Omental fat pad (tissue), 4 donors: ENCODE results near the gene MAVS. TPM values are rescaled to one million over a fixed set of nuclear protein-coding genes. Genes with fewer than 3 reads are reported as not detected.

ENCODE experiments used
- ATAC-seq: fragments of 150-250 bp; one replicate; pipeline ENCODE4 v1.9.1; 2016; ENCODE audit warnings: mild to moderate bottlenecking, moderate library complexity; ENCODE audit not compliant: low FRiP score
- DNase-seq: peaks from one replicate; pipeline ENCODE4 v3.0.0-alpha.2; 2019; ENCODE audit warnings: low spot score
- total RNA-seq, 4 donors: library from RNA; depleted of rRNA; stranded (reverse); fragments of >200 nt; gene quantifications; one replicate each; pipeline ENCODE4 v1.1.0, GENCODE V29; 2016
- TF ChIP-seq, protein P1 (sequence below), 3 donors: fragments of 450-650 bp; IDR thresholded peaks; one replicate each; pipeline ENCODE4 v1.5.1; 2016 to 2017; ENCODE audit warnings: antibody characterized with exemption in 3 of 3, mild to moderate bottlenecking in 3 of 3, moderate library complexity in 2 of 3

Gene MAVS
- total RNA-seq, 4 donors from 2014 or later, result 21.8 to 37.8 (median 29.7) TPM

DNA sequence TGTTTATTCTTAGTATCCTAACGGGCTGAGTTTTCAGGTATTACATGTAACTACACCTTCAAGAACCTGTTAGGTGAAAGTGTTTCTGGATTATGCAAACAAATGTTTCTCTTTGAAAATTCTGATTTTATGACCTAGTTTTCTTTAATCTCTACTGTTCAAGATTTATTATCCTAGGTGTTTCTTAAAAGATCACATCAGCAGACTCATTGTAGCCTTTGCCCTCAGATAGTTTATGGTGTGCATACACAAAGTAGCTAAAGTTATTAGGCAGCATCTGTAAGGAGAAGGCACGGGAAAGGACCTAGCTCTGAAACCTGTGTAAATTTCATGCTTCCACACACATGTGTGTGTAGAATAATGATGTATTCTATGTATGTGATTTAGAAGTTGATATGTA is 64.2 kb downstream of the MAVS start:
- no peak for ATAC-seq
- no peak for DNase-seq
- TF ChIP-seq, protein P1, sequence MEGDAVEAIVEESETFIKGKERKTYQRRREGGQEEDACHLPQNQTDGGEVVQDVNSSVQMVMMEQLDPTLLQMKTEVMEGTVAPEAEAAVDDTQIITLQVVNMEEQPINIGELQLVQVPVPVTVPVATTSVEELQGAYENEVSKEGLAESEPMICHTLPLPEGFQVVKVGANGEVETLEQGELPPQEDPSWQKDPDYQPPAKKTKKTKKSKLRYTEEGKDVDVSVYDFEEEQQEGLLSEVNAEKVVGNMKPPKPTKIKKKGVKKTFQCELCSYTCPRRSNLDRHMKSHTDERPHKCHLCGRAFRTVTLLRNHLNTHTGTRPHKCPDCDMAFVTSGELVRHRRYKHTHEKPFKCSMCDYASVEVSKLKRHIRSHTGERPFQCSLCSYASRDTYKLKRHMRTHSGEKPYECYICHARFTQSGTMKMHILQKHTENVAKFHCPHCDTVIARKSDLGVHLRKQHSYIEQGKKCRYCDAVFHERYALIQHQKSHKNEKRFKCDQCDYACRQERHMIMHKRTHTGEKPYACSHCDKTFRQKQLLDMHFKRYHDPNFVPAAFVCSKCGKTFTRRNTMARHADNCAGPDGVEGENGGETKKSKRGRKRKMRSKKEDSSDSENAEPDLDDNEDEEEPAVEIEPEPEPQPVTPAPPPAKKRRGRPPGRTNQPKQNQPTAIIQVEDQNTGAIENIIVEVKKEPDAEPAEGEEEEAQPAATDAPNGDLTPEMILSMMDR (IDR thresholded peaks at IDR 0.05), result no peak

DNA sequence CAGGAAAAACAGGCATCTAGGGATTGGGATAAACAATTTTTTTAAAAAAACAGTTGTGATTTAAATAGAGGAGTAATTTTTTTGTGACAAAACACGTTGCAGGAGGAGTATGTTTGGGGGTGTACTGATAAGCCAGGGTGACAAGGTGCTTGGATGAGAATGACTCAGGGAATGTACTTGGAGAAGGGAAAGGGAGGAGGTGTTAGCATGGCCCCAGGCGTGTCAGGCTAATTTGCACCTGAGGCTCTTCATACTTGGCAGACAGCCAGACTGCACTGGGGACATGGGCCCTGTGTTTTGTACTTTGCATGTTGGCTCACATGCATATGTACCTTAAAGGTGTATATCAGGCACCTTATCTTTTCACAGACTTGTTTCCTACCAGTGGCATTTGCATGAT is 65.3 kb downstream of the MAVS start:
- no peak for ATAC-seq
- TF ChIP-seq, protein P1 (IDR thresholded peaks at IDR 0.05), result no peak
- DNase-seq, result no peak

- ATAC-seq (no peak), DNase-seq (no peak)
- TF ChIP-seq, protein P1 (IDR thresholded peaks at IDR 0.05), result no peak
These were observed 67.8 kb downstream of the MAVS start for GRCh38 chr20:3914446-3914845.

- DNase-seq, result no peak
- TF ChIP-seq, protein P1 (IDR thresholded peaks at IDR 0.05), result no peak
- ATAC-seq, result no peak
These were observed 69.1 kb downstream of the MAVS start for GRCh38 chr20:3915691-3916090.

- TF ChIP-seq, protein P1 (IDR thresholded peaks at IDR 0.05), result no peak
- ATAC-seq (no peak), DNase-seq (no peak)
These were observed 69.7 kb downstream of the MAVS start for GRCh38 chr20:3916364-3916763.

- DNase-seq, result no peak
- peak; percentile 64 for ATAC-seq
- TF ChIP-seq, protein P1 (IDR thresholded peaks at IDR 0.05), result no peak
These were observed 72.7 kb downstream of the MAVS start for GRCh38 chr20:3919352-3919751.

DNA sequence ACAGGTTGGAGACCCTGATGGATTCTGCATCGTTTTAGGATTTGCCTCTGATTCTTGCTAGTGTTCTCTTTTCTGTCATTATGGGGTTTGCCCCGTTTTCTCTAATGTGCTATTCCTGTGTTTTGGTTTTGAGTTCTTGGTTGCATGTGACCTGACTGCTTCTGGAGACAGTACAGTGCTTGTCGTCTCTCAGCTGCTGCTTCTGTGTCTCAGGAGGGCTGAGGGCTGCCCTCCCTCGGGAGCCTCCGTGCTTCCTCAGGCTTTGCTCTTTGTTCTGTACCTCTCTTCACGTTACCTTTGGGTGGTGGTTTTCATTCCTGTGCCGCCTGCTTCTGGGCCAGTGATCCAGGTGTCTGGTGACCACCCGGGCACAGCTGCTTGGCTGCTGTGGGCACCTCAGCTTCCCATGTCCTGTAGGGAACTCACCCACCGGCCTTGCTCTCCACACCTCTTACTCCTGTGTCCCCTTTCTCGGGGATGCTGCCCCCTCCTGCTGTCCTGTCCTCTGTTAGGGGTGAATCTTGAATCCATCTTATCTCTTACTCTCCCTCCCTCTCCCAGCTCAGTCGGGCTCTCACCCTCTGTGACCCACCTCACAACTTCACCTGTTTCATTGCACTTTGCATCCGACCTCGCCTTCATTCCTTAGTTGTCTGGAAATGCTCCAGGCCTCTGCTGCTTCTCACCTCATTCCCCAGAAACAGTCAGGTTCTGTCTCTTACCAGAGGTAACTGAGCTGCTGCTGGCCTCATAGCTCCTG is 75.8 kb downstream of the MAVS start:
- DNase-seq (no peak), ATAC-seq (no peak)
- TF ChIP-seq, protein P1 (IDR thresholded peaks at IDR 0.05), result no peak
